Measurements from ENCODE around the gene HELB. TPM values are rescaled to one million over a fixed set of nuclear protein-coding genes. Genes with fewer than 3 reads are reported as not detected.

Gene HELB
- total and polyA plus RNA-seq, 2 of the 8 experiments (the other 6 are each of a cell fraction or from before 2014, with no cell fraction given), result 1.8 to 7.6 TPM

- TF ChIP-seq EZH2 (IDR thresholded peaks at IDR 0.05; ENCODE audit: low read depth, low read length, severe bottlenecking) (no peak), JUN (IDR thresholded peaks at IDR 0.05; ENCODE audit: low read depth, low read length) (no peak)
Measured at GRCh38 chr12:66365718-66366490, 63.6 kb downstream of the HELB start (continued).
